ENCODE data around the gene CACHD1. TPM values are rescaled to one million over a fixed set of nuclear protein-coding genes. Genes with fewer than 3 reads are reported as not detected.

CACHD1 gene
- total and polyA plus RNA-seq, 7 donors: 1.1 to 5.8 (median 2.1) TPM

DNA sequence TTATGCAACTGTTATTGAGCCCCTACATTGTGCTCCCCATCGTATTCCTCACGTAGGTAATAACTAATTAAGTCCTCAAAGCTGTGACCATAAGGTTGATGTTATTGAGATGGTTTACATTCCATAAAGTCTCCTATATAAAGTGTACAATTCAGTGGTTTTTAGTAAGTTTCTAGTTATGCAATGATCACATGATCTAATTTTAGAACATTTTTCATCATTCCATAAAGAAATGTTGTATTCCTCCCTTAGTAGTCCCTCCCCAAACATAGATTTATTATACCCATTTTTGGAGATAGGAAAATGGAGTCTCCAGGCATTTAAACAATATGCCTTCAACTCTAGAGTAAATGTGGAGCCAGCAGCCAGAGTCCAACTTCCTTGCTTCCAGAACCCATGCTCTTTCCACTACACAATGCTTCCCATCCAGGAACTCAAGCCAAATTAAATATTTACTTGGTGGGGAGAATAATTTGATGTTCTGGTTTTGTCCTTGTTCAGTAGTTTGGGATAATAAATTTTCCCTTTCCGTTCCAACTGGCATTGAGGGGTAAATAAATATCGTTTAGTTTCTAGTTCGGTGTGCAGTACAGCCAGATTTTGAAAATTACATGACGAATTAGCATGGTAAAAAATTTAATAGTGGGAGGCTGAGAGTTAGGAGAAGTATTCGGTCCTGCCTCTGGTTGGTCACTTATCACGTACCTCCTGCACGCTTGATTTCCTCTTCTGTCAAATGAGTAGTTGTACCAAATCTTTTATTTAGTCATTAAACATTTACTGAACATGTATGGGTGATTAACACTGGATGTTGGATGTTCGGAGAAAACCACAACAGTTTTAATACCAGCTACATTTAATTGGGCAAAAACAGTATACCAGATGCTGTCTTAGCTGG lies 66.3 kb downstream of the CACHD1 start:
- Histone ChIP-seq H3K4me1 (peaks cover 14% of the 10 kb centered on the region), H3K36me3 (ENCODE audit: insufficient read depth in 1 of 2, low read depth in 1 of 2) (no peaks in the 10 kb centered on the region), H3K4me3 (no peak overlapping the region), H3K27ac (no peak overlapping the region), H3K9me3 (no peaks in the 10 kb centered on the region), H3K27me3 (ENCODE audit: insufficient read depth in 3 of 3, low read length in 2 of 3) (no peaks in the 10 kb centered on the region)
- no peak for DNase-seq
- no peak for ATAC-seq
- intact Hi-C loops (cut with DNase I): no loop called here
- 46 to 59% (median 48%) methylated on average over 10 of the region's 10 CpGs for WGBS, 3 donors
- TF ChIP-seq, protein P1, sequence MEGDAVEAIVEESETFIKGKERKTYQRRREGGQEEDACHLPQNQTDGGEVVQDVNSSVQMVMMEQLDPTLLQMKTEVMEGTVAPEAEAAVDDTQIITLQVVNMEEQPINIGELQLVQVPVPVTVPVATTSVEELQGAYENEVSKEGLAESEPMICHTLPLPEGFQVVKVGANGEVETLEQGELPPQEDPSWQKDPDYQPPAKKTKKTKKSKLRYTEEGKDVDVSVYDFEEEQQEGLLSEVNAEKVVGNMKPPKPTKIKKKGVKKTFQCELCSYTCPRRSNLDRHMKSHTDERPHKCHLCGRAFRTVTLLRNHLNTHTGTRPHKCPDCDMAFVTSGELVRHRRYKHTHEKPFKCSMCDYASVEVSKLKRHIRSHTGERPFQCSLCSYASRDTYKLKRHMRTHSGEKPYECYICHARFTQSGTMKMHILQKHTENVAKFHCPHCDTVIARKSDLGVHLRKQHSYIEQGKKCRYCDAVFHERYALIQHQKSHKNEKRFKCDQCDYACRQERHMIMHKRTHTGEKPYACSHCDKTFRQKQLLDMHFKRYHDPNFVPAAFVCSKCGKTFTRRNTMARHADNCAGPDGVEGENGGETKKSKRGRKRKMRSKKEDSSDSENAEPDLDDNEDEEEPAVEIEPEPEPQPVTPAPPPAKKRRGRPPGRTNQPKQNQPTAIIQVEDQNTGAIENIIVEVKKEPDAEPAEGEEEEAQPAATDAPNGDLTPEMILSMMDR (IDR thresholded peaks at IDR 0.05): no peak

DNA sequence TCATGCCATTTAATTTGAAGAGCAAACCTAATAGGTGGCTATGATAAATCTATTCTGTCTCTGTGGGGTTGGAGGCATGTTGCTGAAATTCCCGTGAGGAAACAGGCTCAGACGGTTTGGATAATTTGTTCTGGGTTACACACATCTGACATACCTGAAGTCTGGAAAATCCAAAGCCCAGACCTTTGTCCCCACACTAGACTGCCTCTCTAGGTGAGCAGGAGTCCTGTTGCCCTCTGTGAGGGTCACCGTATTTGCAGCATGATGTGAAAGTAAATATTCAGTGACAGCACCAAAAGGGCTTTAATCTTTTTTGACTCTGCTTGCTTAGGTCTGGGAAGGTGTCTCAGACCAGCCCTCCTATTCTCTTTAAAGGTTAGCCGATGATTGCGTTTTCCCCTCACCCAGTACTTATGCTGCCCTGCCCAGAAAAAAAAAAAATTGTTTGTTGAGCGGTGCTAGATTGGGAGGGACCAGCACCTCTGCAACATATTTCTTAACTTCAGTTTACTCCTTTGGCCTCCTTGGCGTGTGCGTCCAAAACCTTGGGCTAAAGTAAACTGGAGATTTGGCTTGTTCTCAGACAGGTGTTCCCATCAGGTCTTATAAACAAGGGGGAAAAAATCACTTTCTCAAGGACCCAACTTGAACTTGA lies 67.0 kb downstream of the CACHD1 start:
- 71 to 81% (median 75%) methylated on average over 8 of the region's 8 CpGs for WGBS, 3 donors
- H3K27ac ChIP-seq: no peak overlapping the region
- ATAC-seq (no peak), DNase-seq (no peak)
- no peaks in the 10 kb centered on the region for H3K27me3 ChIP-seq (ENCODE audit: insufficient read depth in 3 of 3, low read length in 2 of 3)
- H3K4me3 ChIP-seq: no peak overlapping the region
- intact Hi-C loops (cut with DNase I): no loop called here
- peaks cover 14% of the 10 kb centered on the region for H3K4me1 ChIP-seq
- TF ChIP-seq, protein P1 (IDR thresholded peaks at IDR 0.05): no peak
- H3K9me3 ChIP-seq: no peaks in the 10 kb centered on the region
- no peaks in the 10 kb centered on the region for H3K36me3 ChIP-seq (ENCODE audit: insufficient read depth in 1 of 2, low read depth in 1 of 2)

DNA sequence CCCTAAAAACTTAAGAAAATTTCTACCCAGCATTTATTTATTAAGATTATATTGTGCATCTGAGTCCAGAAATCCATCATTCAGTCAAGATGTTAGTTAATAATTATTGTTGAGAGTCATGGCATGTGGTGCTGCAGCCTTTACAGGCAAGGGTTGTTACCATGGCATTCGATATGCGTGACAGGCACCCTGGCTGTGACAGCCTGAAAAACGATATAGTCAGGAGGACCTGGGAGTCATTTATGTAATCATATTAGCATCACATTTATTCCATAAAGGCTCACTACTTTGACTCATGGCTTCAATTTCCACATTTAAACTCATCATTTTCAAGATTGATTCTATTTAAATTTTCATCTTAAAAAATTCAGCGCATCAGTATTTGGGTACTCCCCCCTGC lies 68.0 kb downstream of the CACHD1 start:
- 52 to 72% (median 59%) methylated on average over 4 of the region's 4 CpGs for WGBS, 3 donors
- H3K36me3 ChIP-seq (ENCODE audit: insufficient read depth in 1 of 2, low read depth in 1 of 2): no peaks in the 10 kb centered on the region
- H3K27me3 ChIP-seq (ENCODE audit: insufficient read depth in 3 of 3, low read length in 2 of 3): no peaks in the 10 kb centered on the region
- H3K27ac ChIP-seq: no peak overlapping the region
- TF ChIP-seq, protein P1 (IDR thresholded peaks at IDR 0.05): no peak
- no peaks in the 10 kb centered on the region for H3K9me3 ChIP-seq
- DNase-seq (no peak), ATAC-seq (no peak)
- peaks cover 14% of the 10 kb centered on the region for H3K4me1 ChIP-seq
- intact Hi-C loops (cut with DNase I): no loop called here
- no peak overlapping the region for H3K4me3 ChIP-seq

DNA sequence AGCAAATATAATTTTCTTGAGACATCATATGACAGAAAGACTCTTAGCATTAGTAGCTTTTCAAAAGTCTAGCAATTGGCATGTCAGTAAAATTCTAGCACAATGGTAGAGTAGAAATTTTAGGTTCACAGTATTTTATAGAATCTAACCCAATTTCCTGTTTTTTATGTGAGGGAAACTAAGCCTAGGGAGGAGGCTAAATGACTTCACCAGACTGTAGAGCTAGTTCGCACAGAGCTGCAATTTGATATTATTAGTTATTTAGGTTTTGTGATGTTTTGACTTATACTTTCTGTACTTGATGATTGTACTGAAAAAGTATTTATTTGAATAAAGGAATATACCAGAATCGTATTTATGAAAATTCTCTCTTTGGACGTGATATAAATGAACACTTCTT lies 68.5 kb downstream of the CACHD1 start:
- Histone ChIP-seq H3K27ac (no peak overlapping the region), H3K9me3 (no peaks in the 10 kb centered on the region), H3K4me1 (peaks cover 14% of the 10 kb centered on the region), H3K4me3 (no peak overlapping the region), H3K27me3 (ENCODE audit: insufficient read depth in 3 of 3, low read length in 2 of 3) (no peaks in the 10 kb centered on the region), H3K36me3 (ENCODE audit: insufficient read depth in 1 of 2, low read depth in 1 of 2) (no peaks in the 10 kb centered on the region)
- DNase-seq (no peak), ATAC-seq (no peak)
- TF ChIP-seq, protein P1 (IDR thresholded peaks at IDR 0.05): no peak
- intact Hi-C loops (cut with DNase I): no loop called here
- WGBS, 3 donors: 75 to 80% (median 78%) methylated on average over 3 of the region's 3 CpGs
